Suppressor macrophage treated with lipopolysaccharide for 1 hour (primary cell): Measurements from ENCODE around the gene YAE1.
A peak's percentile ranks its signal among the peaks of the same experiment; 100 is the strongest.

ENCODE experiments used
- DNase-seq, 3 donors: peaks; one replicate each; pipeline ENCODE4 v3.0.0-alpha.2; 2020 to 2022

YAE1 gene

DNA sequence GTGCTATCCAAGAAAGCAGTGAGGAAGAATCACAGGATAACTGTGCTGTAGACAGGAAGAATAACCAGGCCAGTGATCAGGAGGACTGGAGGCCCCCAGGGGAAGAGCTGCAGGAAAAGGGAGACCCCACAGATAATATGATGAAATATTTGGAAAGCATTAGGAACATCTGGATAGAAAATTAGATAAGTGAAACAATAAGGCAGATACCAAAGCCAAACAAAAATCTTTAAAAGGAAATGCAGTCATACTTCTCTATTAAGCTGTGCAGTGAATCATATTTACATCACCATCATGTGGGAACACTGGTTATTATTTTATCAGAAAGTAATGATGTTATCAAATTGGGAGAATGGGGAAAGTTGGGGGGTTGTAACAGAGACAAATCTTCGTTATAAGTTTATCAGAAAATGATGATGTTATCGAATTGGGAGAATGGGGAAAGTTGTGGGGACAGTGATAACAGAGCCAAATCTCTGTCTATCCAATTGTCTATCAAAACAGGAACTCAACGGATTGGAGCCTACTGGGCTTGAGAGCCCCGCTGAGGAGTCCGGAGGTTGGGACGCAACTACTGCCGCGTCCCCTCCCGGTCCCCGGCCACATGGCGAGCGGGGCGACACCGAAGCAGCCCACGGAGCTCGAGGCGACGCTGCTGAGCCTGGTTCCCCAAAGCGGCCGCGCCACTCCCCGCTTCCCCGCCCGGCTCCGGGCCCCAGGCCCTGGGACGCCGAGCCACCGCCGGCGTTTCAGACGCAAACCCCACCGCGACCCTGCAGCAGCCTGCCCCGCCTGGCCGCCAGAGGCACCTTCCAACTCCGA lies 43.1 kb downstream of the YAE1 start:
- DNase-seq = peak; percentile 85 to 89 (median 88)

GRCh38 chr7:39609935-39610263 lies 43.7 kb downstream of the YAE1 start:
- no peak for DNase-seq

GRCh38 chr7:39613577-39613976 lies 47.4 kb downstream of the YAE1 start:
- DNase-seq = no peak

GRCh38 chr7:39614299-39614698 lies 48.1 kb downstream of the YAE1 start:
- DNase-seq = no peak

- DNase-seq = peak in 2 of 3 donors; percentile 26 to 36
Measured at GRCh38 chr7:39615350-39615975, 49.3 kb downstream of the YAE1 start.

DNA sequence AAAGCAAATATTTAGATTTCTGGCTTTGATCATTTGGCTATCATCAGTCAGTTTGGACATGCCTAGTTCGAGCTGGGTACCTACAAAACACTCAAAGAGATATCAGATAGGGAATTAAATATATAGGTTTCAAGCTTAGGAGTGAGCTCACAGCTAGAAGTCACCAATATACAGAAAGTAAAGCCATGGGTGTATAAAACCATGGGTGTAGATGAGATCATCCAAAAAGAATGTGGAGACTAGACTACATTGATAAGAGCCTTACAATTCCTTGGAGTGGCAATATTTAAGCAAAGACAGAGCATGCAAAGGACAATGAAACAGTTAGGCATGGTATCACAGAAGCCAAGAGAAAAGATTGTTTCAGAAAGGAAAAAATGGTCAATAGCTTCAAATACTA lies 49.9 kb downstream of the YAE1 start:
- no peak for DNase-seq

DNA sequence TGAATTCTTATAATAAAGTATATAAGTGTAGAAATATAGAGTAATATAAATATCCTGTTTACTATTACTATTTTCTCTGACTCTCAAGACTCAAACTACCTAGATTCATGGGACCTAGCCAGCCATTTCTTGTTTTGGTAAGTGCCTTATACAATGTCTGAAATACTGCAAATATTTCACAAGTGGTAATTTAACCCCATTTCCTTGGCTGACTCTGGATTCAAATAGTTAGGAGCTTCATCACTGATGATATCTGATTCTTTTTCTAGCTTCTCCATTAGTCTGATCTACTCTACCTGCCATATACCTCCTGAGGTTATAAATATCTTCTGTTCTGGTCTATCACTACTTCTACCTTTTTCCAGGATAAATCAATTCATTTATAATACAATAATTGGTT lies 50.8 kb downstream of the YAE1 start:
- DNase-seq = no peak

DNA sequence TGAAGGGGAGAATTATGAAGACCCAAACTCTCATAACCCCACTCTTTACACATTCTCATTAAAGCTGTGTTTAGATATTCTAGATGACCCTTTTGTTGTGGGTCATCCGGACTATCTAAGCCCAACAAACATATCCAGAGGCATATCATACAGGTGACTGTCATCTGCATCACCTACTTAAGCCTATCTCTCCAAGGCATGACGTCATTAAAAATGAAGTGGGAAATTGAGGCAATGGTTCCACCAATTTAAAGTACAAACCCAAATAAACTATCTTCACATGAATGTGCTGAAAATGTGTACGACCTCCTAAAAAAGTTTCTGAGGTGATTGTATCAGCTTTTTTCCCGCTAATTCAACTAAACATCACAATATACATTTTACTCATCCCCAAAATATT lies 52.7 kb downstream of the YAE1 start:
- DNase-seq = no peak

- peak in 2 of 3 donors; percentile 52 to 60 for DNase-seq
Measured at GRCh38 chr7:39620486-39620885, 54.3 kb downstream of the YAE1 start.

DNA sequence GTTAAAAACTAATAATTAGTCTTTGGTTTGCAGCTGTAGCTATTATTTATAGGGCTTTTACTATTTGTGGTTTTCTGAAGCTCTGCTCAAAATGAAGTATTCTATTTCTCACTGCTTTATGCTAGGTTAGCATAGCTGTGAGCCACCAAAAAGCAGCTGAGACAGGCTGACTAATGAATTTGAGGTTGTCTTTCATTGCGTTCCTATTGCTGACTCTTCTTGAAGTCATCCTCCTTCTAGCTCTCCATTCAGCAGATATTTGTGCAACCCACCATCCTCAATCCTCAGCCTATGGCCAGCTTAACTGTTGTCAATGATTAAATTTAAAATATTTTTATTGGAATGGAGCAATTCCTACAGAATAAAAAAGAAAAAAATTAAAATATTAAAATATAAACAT lies 55.1 kb downstream of the YAE1 start:
- peak; percentile 70 to 88 (median 84) for DNase-seq

DNA sequence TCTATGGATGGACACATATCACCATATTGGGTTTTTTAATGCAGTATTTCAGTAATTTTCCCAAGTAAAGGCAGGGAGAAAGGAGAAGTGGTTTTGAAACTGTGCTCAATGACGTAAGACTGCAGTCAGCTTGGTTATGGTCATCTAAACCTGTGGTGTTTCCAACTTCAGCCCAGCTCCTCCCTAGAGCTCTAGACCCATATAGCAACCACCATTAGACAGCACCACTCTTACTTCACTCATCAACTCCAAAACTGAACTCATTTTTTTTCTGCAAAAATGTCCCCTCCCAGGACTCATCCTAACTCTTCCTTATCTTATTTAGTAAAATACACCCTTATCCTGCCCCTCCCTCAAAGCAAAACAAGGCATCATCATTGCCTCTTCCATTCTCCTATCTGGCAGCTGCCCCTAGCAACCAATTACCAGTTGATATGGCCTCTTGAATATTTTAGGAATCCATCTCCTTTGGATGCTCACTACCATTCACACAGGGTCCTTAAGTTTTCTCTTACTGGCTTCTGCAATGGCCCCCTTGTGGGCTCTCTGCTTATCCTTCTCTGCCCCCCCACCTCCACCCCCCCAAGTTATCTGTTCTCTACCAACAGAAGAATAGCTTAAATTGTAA lies 55.7 kb downstream of the YAE1 start:
- DNase-seq = peak; percentile 87 to 95 (median 94)
